Parathyroid adenoma (tissue), 2 donors: ENCODE results near the gene FGGY.

ENCODE experiments used
- H2AFZ ChIP-seq: fragments of 300-600 bp; sonication (generic); one replicate; pipeline ENCODE4 v1.7.0; 2017; ENCODE audit warnings: antibody characterized with exemption, mild to moderate bottlenecking
- H3K27ac ChIP-seq: fragments of 300-600 bp; sonication (generic); one replicate; pipeline ENCODE4 v1.7.0; 2017
- H3K27me3 ChIP-seq: fragments of 300-600 bp; sonication (generic); one replicate; pipeline ENCODE4 v1.7.0; 2017; ENCODE audit warnings: low read length; ENCODE audit not compliant: control insufficient read depth, insufficient read depth
- H3K36me3 ChIP-seq: fragments of 300-600 bp; sonication (generic); one replicate; pipeline ENCODE4 v1.7.0; 2017; ENCODE audit warnings: low read length; ENCODE audit not compliant: control insufficient read depth, insufficient read depth
- H3K4me1 ChIP-seq: fragments of 300-600 bp; sonication (generic); one replicate; pipeline ENCODE4 v1.7.0; 2017; ENCODE audit warnings: control low read depth
- H3K4me2 ChIP-seq: fragments of 300-600 bp; sonication (generic); one replicate; pipeline ENCODE4 v1.7.0; 2017; ENCODE audit warnings: low read length
- H3K4me3 ChIP-seq: fragments of 300-600 bp; sonication (generic); one replicate; pipeline ENCODE4 v1.7.0; 2017; ENCODE audit warnings: low read depth, low read length
- H3K79me2 ChIP-seq: fragments of 300-600 bp; sonication (generic); one replicate; pipeline ENCODE4 v1.7.0; 2017; ENCODE audit warnings: control low read depth
- H3K9ac ChIP-seq: fragments of 300-600 bp; sonication (generic); one replicate; pipeline ENCODE4 v1.7.0; 2017; ENCODE audit warnings: mild to moderate bottlenecking
- H3K9me3 ChIP-seq: fragments of 300-600 bp; sonication (generic); one replicate; pipeline ENCODE4 v1.7.0; 2017; ENCODE audit warnings: low read length; ENCODE audit not compliant: control insufficient read depth
- TF ChIP-seq, protein P1 (sequence below): fragments of 300-600 bp; sonication (generic); IDR thresholded peaks from one replicate; pipeline ENCODE4 v1.7.0; 2017; ENCODE audit warnings: antibody characterized with exemption, mild to moderate bottlenecking
- donor health status: primary hyperparathyroidism.

FGGY gene

GRCh38 chr1:59258412-59259032, 38.4 kb upstream of the FGGY start:
- Histone ChIP-seq H3K4me3 (no peak overlapping the region), H3K27me3 (no peaks in the 10 kb centered on the region), H3K79me2 (no peaks in the 10 kb centered on the region), H3K9ac (no peak overlapping the region), H3K4me2 (no peak overlapping the region), H3K36me3 (no peaks in the 10 kb centered on the region), H2AFZ (no peak overlapping the region), H3K4me1 (no peaks in the 10 kb centered on the region), H3K9me3 (no peaks in the 10 kb centered on the region), H3K27ac (no peak overlapping the region)
- TF ChIP-seq, protein P1, sequence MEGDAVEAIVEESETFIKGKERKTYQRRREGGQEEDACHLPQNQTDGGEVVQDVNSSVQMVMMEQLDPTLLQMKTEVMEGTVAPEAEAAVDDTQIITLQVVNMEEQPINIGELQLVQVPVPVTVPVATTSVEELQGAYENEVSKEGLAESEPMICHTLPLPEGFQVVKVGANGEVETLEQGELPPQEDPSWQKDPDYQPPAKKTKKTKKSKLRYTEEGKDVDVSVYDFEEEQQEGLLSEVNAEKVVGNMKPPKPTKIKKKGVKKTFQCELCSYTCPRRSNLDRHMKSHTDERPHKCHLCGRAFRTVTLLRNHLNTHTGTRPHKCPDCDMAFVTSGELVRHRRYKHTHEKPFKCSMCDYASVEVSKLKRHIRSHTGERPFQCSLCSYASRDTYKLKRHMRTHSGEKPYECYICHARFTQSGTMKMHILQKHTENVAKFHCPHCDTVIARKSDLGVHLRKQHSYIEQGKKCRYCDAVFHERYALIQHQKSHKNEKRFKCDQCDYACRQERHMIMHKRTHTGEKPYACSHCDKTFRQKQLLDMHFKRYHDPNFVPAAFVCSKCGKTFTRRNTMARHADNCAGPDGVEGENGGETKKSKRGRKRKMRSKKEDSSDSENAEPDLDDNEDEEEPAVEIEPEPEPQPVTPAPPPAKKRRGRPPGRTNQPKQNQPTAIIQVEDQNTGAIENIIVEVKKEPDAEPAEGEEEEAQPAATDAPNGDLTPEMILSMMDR = no peak

GRCh38 chr1:59261537-59261936, 35.4 kb upstream of the FGGY start:
- no peaks in the 10 kb centered on the region for H3K9me3 ChIP-seq
- no peaks in the 10 kb centered on the region for H3K36me3 ChIP-seq
- TF ChIP-seq, protein P1 = no peak
- no peak overlapping the region for H3K27ac ChIP-seq
- H2AFZ ChIP-seq = no peak overlapping the region
- H3K9ac ChIP-seq = no peak overlapping the region
- no peak overlapping the region for H3K4me3 ChIP-seq
- no peaks in the 10 kb centered on the region for H3K79me2 ChIP-seq
- no peaks in the 10 kb centered on the region for H3K27me3 ChIP-seq
- H3K4me1 ChIP-seq = no peaks in the 10 kb centered on the region
- H3K4me2 ChIP-seq = no peak overlapping the region

DNA sequence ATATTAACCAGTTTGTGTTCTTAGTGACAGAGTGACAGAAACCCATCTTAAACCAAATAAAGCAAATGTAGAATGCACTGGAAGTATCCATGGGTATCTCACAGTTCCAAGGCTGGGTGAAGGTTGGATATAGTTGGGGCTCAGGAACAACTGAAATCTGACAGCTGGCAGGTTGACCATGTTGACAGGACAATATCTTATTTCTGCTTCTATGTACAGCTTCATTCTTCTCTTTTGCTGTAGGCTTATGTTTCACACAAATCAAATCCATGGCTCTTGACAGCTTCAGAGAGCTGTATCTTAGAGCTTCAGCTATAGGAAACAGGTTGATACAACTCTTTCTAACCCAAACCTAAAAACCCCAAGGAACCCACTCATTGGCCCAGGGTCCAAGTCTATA, 34.3 kb upstream of the FGGY start:
- TF ChIP-seq, protein P1 = no peak
- no peaks in the 10 kb centered on the region for H3K79me2 ChIP-seq
- no peaks in the 10 kb centered on the region for H3K4me1 ChIP-seq
- no peak overlapping the region for H3K27ac ChIP-seq
- H3K27me3 ChIP-seq = no peaks in the 10 kb centered on the region
- no peak overlapping the region for H3K4me3 ChIP-seq
- no peak overlapping the region for H3K4me2 ChIP-seq
- no peak overlapping the region for H2AFZ ChIP-seq
- H3K9ac ChIP-seq = no peak overlapping the region
- no peaks in the 10 kb centered on the region for H3K9me3 ChIP-seq
- no peaks in the 10 kb centered on the region for H3K36me3 ChIP-seq

GRCh38 chr1:59263111-59263510, 33.8 kb upstream of the FGGY start:
- Histone ChIP-seq H3K4me2 (no peak overlapping the region), H3K27ac (no peak overlapping the region)

More at GRCh38 chr1:59263111-59263510, 33.8 kb upstream of the FGGY start:
- Histone ChIP-seq H3K9ac (no peak overlapping the region), H3K79me2 (no peaks in the 10 kb centered on the region), H3K4me3 (no peak overlapping the region), H2AFZ (no peak overlapping the region), H3K36me3 (no peaks in the 10 kb centered on the region), H3K9me3 (no peaks in the 10 kb centered on the region), H3K4me1 (no peaks in the 10 kb centered on the region), H3K27me3 (no peaks in the 10 kb centered on the region)
- TF ChIP-seq, protein P1 = no peak
